IMR-90 (cell line): ENCODE results near the gene TBRG4.

ENCODE experiments used
- BHLHE40 ChIP-seq: fragments of 150-350 bp; IDR thresholded peaks from 2 replicates; pipeline ENCODE4 v1.6.1; 2016; ENCODE audit warnings: mild to moderate bottlenecking, low read depth, low read length
- FOS ChIP-seq: fragments of 150-350 bp; IDR thresholded peaks from 2 replicates; pipeline ENCODE4 v1.6.1; 2016; ENCODE audit warnings: low read depth, low read length
- POLR2A ChIP-seq: IDR thresholded peaks from 2 replicates; pipeline ENCODE4 v1.6.1; 2012; ENCODE audit warnings: mild to moderate bottlenecking, low read depth, low read length
- RAD21 ChIP-seq: IDR thresholded peaks from 2 replicates; pipeline ENCODE4 v1.6.1; 2012; ENCODE audit warnings: low read length, improper control_type of control experiment
- RFX5 ChIP-seq: IDR thresholded peaks from 2 replicates; pipeline ENCODE4 v1.8.0; 2012; ENCODE audit warnings: low read depth, mild to moderate bottlenecking, low read length, moderate library complexity
- TF ChIP-seq, protein P1 (sequence below): conservative IDR thresholded peaks from 2 replicates; pipeline ENCODE4 v1.5.1; 2012; ENCODE audit warnings: mild to moderate bottlenecking, low read depth, low read length, improper control_type of control experiment

DNA sequence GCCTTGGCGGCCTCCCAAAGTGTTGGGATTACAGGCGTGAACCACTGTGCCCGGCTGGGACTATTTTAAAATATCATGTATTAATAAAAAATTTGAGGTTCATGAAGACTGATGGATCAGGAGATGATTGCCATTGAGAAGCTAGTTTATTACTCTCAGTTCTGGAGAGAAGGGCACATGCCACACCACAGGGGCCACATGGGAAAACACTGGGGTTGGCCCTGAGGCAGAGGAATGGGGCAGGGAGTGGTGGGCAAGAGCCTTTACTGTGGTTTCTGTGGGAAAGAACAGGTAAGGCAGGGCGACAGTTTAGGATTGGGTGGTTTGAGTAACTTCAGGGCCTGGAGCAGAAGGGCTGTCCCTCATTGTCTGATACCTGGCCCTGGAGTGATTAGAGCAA lies 6.8 kb upstream of the TBRG4 start:
- TF ChIP-seq, protein P1, sequence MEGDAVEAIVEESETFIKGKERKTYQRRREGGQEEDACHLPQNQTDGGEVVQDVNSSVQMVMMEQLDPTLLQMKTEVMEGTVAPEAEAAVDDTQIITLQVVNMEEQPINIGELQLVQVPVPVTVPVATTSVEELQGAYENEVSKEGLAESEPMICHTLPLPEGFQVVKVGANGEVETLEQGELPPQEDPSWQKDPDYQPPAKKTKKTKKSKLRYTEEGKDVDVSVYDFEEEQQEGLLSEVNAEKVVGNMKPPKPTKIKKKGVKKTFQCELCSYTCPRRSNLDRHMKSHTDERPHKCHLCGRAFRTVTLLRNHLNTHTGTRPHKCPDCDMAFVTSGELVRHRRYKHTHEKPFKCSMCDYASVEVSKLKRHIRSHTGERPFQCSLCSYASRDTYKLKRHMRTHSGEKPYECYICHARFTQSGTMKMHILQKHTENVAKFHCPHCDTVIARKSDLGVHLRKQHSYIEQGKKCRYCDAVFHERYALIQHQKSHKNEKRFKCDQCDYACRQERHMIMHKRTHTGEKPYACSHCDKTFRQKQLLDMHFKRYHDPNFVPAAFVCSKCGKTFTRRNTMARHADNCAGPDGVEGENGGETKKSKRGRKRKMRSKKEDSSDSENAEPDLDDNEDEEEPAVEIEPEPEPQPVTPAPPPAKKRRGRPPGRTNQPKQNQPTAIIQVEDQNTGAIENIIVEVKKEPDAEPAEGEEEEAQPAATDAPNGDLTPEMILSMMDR = no peak
- no peak for TF ChIP-seq RFX5
- TF ChIP-seq POLR2A = no peak
- TF ChIP-seq FOS = no peak
- TF ChIP-seq RAD21 = no peak
- TF ChIP-seq BHLHE40 = no peak
